ENCODE data around the gene CCNYL1.

CCNYL1 gene

DNA sequence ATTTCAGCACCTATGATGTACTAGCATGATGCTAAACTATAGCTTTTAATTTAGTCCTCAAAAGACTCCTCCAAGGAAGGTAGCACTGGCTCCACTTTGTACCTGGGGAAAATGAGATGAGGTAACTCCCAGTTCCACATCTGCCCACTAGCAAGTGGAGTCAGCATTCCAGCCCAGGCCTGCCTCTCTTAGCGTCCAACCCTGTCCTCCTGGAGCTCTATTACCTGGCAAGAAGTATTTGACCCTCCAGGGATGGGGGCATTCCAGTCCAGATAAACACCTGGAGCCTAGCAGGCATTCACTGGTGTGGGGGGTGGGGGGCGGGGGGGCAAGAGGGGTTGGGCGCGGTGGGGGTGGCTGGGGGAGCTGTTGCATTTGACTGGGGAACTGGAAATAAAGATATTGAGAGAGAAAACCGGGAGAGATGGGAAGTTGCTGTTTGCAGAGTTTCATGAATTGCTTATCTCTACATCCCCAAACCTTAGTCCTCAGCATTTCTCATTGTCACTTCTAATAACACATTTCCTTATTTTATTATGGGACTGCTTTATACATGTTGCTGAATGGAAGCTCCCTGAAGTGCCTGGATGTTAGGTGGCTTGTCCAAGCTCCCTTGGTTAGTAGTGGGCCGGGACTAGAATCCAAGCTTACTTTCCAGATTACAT lies 80.3 kb downstream of the CCNYL1 start:
- no peak for DNase-seq (ENCODE audit: low spot score)

DNA sequence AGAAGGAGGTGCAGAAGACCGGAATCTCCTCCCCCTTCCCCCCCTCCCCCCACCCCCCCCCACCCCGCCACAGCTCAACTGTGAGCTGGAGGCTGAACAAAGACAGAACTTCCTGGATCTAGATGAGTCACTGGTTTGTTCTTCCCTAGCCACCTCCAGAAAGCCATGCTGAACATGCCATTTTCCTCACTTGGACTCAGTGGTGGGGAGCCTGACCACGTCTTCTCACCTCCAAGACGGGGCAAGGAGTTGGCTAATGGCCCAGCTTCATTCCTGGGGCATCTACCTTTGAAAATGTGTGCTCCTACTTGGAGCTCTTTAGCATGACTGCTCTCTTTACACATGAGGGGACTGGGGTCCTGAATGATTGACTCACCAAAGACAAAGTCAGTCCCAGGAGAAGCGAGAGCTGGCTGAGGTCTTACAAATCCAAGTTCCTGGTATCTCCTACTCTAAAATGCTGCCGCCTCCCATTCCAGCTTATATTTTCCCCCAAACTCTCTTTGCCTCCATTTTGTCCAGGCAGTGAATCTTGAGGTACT lies 80.9 kb downstream of the CCNYL1 start:
- no peak for DNase-seq (ENCODE audit: low spot score)

DNA sequence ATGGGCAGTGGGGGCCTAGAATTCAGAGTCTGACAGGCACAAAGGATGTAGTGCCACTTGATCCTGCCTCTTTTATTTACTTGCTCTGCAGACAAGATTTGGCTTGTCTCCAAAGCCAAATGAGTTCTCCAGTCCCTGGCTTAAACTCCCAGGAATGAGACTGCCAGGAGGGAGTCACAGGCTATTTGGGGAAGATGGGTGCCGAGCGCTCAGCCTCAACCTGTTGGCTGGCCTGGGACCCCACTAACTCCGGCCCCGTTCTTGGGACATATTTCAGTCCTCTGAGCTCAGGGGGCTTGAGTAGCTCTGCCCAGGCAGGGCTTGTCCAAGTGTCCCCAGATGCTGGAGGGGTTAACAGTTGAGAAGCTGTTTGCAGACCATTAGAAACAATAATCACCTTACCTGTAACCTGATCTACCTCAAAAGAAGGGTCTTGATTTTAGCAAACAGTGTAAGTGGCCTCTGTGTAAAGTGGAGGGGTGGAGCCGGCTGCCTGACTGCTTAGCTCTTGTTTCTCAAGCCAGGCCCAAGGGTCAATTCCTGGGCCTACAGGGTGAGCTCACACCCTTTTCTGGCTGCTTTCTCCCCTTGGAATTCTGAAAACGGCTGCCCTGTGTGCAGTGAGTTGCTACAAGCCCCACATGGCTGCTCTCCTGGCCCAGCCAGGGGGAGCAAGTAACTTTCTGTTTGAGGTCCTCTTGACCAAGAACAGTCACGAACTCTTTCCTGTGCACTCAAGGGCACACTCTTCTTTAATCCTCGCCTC lies 85.3 kb downstream of the CCNYL1 start:
- DNase-seq (ENCODE audit: low spot score), result no peak

DNA sequence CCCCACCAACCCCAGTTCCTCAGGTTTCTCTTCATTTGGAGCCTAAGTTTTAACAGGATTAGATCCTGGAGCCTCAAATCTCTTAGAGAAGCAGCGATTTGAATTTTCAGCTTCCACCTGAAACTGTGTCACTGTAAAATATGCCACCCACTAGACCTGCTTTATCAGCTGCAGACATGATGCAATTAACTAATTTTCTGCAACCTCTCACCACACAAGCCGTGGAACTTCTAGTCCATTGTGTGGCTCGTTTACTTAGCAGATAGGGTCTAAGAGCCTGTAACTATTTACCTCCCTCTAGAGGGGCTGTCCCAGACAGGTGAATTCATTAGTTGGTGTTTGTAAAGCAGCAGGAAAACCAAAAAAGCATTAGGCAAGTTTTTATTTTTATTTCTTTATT lies 89.8 kb downstream of the CCNYL1 start:
- DNase-seq (ENCODE audit: low spot score), result no peak

DNA sequence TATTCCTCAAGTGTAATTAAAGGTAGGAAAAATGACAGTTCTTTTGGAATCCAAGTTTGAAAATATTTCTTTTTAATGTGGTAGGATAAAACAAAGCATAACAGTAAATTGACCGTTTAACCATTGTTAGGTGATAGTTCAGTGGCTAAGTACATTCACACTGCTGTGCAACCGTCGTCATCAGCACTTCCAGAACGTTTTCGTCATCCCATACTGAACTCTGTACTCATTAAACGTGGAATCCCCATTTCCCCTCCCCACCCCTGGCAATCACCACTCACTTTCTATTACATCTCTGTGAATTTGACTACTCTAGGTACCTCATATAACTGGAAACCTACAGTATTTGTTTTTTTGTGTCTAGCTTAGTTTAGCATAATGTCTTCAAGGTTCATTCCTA lies 91.2 kb downstream of the CCNYL1 start:
- DNase-seq (ENCODE audit: low spot score), result no peak

All from left forelimb (tissue), 1 donor.